NCI-H2196 treated with DMSO at 0.1 percent for 48 hours (cell line): Measurements from ENCODE around the gene TTC36.
"Not testable (repeated sequence)": the region's sequence is repeated elsewhere in the genome, so short reads cannot be mapped to it uniquely, and the experiment has no call there.

ENCODE experiments used
- DNase-seq: peaks from one replicate; lab custom pipeline; 2025; ENCODE audit not compliant: unreplicated experiment; lab: John Stamatoyannopoulos, UW

The TTC36 gene

GRCh38 chr11:118577995-118578394, 50.7 kb downstream of the TTC36 start:
- not testable (repeated sequence) for DNase-seq
